ENCODE data around the gene EHD1.

EHD1 gene

DNA sequence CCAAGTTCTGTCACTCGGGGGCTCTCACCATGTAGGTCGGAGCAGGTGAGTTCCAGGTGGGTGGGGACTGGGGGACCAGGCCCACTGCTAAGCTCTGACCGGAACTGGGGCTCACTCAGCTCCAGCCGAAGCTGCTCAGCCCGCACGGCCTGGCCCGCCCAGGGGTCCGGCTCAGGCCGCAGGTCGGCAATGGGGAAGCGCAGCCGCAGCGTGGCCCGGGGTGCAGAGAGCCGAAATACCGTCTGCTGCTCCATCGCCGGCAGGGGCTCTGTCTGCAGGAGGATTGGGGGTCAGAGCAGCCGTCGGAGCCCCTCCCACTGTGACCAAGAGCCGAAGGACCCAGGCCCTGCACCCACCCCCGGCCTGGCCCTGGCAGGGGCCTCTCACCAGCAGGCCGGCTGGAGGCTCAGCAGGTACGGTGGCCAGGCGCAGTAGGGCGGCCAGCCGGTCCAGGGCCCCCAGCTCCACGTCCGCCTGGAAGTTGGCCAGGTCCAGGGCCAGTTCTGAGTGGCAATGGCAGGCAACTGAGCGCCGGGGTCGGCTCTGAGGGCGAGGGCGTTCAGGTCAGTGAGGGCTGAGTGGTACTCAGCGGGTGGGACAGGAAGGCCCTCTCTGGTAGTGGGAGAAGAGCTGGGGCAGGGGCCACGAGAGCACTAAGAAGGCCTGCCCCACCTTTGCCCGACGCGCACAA, 31.4 kb upstream of the EHD1 start:
- no peak for DNase-seq

DNA sequence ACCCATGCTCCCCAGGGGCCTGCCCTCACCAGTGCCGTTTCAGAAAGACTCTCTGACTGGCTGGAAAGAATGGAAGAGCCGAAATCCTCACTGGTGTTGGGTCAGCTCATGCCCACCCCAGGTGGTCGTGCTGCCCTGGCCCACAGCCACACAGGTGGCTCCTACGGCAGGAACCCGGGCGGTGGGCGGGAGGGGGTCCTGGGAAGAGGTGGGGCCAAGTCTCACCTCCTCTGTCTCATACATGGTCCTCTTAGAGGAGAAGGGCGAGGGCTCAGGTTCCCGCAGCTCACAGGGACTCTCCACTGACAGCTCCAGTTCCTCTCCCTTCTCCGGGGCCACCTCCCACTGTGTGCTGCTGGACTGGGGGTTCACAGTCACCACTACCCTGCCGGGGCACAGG, 30.3 kb upstream of the EHD1 start:
- DNase-seq: no peak

DNA sequence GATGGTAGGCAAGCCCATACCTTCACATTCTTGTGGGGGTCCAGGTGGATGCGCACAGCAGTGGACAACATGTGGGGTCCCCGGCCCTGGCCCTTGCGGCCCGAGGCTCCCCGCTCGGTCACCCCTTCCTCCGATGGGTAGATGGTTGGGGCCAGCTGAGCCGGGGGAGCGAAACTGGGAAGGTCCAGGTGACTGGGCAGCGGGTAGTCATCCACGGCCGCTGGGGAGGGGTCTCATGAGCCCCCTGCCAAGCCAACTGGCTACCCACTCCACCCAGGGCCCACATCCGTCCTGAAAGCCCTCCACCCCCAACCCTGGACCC, 27.9 kb upstream of the EHD1 start:
- DNase-seq: no peak

DNA sequence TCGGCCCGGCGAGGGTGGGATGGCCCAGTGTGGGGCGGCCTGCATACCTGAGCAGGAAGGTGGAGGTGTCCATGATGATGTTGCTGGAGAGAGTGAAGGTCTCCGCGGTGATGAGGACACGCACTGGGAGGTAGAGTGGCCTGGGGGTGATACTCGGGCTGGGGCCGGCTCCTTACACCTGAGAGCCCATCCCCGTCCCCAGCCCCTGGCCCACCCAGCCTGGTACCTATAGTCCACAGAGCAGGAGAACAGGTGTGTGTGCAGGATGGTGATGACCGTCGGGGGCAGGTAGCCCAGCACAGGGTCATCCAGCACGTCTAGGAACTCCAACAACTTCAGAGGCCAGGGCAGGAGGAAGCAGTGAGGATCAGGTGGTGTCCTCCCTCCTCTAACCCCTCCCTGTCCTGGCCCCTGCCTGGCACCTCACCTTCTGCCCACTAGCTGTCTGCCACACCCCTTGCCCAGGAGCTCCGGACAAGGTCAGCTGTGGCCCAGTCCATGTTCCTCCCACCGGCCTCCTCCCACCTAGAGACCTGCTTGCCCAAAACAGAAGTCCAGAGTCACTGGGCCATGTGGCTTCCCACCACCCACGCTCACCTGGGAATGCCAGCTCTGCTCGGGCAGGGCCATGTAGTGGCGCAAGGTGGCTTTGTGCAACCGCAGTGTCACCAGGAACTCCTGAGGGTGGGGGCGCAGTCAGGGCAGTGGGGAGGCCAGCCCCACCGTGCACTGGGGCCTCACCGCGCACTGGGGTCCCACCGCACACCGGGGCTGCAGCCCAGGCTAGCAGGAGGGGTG, 27.3 kb upstream of the EHD1 start:
- DNase-seq: no peak

DNA sequence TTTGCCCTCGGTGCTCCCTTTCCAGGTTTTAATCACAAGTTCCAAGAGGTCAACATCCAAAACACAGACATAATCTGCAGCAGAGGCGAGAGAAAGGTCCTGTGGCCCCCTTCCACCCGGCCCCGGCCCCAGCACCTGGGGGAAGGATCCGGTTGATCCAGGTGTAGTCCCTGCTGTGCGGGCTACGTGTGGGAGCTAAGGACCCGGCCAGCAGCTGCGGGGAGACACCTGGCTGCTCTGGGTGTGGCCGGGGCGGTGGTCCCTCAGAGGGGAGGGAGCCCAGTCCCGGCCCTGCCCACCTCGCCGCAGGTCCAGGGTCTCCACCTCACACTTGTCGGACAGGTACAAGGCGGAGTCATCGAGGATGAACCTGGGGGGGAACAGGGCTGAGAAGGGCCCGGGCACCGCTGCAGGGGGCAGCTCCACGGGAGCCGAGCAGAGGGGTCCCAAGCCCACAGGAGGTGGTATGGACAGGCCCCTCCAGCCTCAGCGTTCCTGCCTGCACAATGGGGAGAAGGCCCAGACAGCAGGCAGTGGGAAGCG, 24.9 kb upstream of the EHD1 start:
- DNase-seq: no peak

DNA sequence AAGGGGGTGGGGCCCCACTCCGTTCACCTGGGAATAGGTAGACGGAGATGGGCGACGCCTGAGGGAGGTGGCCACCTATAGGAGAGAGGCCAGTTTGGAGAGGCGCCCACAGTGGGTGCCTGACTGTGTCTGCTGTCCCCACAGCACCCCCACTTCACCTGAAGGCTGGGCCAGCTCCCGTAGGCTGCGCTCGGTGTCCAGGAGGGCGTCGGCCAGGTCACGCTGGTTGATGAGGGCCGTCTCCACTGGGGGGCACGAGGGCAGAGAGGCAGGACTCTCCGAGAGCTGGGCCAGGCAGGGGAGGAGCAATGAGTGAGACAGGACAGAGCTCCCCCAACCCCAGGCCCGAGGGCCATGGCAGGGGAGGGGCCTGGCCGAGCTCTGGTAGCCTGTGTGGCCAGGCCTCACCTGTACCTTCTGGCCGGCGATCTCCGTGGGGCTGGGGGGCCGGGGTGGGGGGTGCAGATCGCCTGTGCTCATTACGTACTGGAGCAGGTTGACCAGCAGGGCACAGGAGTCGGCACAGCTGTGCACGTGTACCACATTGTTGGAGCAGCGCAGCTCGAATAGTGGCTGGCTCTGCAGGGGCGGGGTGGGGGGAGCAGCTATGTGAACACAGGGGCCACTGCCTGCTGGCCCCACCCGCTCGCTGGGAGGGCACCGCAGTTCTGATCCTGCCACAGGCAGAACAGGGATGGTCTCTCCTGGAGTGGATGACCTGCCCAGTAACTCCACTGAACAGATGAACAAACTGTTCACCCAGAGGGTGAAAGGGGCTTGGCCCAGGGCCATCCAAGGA, 23.9 kb upstream of the EHD1 start:
- no peak for DNase-seq

DNA sequence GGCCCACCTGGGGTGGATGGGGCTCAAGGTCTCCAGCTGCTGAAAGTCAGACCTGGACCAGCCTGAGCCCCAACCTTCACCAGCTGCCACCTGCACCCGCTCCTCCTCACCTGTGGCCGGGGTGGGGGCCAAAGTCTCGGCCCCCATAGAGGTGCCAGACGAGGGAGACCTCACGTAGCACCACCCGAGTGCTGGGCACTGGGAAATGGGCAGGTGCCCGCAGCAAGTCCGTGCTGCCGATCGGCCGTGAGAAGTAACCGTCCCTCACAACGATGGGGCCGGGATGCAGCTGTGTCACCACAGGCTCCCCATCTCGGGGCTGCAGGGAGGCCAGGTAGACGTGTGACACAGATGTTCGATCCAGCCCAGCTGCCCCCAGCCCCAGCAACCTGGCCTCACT, 22.4 kb upstream of the EHD1 start:
- no peak for DNase-seq

DNA sequence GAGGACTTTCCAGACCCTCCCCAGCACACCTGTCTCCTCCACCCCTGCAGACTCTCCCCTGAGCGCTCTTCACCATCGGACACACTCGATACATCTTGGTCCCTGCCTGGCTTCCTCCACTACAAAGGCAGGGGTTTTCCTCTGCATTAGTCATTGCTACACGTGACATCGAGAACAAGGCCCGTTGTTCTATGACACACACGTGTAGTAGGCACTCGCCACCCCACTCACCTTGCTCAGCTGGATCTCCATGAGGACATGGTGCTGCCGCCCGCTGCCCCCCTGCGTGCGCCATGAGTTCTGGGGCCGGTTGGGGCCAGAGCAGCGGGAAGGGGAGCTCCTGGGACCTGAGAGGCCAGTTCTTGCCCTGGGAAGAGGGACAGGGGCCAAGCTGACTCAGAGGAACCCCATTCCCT, 21.9 kb upstream of the EHD1 start:
- no peak for DNase-seq

DNA sequence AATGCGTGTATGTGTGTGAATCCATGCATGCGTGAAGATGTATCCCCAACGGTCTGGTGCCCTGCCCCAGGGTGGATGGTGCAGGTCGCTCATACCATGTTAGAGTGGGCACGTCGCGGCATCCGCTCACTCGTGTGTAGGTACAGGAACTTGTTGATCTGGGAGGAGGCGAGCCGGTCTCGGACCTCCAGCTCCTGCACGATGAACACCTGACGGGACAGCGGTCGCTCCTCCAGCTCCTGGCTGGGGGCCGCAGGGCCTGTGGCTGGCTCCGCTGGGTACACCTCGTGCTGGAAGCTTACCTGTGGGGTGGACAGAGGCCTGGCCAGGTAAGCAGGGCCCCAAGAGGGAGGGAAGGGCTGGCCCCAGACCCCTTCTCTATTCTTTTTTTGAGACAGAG, 20.1 kb upstream of the EHD1 start:
- no peak for DNase-seq

DNA sequence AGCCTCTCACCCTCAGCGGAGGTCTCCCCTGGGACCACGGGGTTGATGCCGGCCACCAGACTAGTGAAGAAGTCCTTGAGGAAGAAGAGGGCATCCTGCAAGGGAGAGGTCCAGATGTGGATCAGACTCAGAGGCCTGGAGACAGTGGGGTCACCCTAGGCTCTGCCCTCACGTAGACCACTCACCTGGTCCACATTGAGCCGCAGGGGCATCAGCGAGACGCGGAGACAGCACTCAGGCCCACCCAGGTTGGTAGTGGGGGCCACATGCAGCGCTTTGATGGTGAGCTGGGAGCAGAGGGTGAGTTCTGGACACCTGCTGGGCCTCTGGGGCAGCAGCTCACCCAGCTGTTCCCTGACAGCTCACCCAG, 19.6 kb upstream of the EHD1 start:
- DNase-seq: no peak

DNA sequence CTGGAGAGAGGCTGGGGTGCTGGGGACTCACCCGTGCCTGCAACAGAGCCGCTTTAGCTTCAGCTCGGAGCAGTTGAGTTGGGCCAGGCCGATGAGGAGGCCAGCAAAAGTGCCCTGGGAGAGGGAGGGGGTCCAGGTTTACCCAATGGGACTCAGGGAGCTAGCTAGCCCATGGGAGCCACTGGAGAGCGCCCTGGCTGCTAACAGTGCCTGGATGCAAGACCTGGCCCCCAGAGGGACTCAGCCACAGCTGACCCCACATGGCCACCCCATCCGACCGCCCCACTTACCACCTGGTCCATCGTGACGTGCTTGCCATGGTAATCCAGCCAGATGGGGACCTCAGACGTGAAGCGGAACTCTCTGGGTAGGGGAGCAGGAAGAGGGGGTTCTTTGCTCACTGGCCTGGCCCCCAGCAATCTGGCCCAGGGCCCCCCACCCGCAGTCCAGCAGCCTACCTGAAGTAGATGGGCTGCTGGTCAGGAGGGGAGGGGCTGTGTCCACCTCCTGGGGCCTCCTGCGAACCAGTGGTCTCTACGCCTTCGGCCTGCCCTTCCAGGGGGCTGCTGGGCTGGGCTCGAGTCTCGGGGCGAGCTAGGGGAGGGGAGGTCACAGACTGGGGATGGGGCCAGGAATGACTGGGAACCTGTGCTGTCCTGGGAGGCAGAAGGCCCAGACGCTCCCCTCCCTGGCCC, 19.1 kb upstream of the EHD1 start:
- no peak for DNase-seq

DNA sequence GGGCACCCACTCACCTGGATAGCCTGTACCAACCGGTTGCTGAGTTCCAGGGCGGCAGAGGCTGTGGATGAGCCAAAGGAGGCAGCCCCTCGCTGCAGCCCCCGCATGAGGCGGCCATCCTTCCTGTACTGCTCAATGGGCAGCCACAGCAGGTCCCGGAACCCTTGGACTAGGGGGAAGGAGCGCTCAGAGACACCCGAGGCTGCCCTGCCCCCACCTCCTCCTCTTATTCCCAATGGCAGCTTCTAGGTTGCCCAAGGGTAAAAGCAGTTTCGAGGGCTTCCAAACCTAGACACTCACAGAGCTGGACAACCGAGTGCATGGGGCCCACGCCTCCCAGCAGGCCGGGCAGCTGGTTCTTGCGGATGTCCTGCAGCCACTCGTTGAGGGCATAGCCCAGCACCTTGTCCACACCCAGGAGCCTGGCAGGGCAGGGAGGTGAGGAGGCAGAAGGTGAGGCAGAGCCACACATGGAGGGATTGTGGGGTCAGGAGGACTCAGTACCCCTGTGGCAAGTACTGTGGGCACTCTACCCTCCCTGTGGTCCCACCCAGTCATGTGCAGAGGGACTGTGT, 18.1 kb upstream of the EHD1 start:
- no peak for DNase-seq

DNA sequence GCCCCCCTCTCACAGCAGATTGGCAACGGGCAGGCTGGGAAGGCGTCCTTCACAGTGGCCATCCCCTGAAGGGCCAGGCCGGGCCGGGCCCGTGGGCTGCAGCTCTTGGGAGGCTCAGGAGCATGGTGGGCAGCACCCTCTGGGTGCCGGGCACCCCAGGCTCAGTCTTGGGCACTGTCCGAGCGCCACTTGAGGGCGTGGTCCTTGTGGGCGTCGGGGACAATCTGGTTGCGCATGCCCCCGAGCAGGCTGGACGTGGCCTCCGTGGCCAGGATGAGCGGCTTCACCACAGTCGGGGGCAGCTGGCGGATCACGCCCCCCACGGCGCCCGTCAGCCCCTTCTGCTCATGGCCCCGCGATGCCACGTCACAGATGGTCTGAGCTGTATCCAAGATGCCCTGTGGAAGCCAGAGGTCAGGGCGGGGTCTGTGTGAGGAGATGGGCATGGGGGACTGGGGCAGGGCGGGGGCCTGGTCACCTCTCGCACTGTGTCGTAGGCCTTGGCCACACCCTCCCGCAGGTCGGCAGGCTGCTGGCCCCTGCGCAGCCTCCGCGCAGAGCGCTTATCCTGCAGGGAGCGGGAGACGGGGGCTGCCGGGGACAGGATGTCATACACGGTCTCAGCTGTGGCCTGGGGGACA, 16.5 kb upstream of the EHD1 start:
- no peak for DNase-seq

DNA sequence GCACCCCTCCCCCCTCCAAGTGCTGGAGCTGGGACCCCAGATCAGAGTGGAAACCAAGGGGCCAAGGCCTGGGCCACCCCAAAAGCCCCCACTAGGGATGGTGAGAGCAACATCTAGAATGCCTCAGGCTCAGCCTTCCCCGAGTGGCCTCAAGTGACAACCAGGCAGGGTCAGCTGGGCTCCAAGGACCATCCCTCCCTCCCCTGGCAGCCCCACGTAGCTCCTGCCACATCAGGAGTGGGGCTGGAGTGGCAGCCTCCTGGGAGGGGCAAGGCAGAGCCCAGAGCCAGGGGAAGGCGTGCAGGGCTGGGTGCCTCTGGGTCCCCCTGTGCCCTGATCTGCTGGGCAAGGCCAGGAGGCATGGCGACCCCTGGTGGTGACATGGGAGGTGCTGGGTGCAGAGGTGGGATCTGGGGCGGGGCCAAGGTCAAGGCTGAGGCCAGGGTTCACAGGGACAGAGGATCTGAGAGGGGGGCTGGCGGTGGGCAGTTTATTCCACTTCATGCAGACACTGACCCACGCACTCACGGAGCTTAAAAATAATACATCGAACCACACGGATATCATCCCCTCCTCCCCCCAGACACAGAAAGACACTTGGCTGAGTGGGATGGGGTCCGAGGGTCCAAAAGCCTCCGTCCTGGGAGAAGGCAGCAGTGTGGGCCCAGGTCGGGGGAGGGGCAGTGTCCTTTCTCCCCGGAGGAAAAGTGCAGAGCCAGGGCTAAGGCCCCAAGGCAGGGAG, 15.8 kb upstream of the EHD1 start:
- no peak for DNase-seq

DNA sequence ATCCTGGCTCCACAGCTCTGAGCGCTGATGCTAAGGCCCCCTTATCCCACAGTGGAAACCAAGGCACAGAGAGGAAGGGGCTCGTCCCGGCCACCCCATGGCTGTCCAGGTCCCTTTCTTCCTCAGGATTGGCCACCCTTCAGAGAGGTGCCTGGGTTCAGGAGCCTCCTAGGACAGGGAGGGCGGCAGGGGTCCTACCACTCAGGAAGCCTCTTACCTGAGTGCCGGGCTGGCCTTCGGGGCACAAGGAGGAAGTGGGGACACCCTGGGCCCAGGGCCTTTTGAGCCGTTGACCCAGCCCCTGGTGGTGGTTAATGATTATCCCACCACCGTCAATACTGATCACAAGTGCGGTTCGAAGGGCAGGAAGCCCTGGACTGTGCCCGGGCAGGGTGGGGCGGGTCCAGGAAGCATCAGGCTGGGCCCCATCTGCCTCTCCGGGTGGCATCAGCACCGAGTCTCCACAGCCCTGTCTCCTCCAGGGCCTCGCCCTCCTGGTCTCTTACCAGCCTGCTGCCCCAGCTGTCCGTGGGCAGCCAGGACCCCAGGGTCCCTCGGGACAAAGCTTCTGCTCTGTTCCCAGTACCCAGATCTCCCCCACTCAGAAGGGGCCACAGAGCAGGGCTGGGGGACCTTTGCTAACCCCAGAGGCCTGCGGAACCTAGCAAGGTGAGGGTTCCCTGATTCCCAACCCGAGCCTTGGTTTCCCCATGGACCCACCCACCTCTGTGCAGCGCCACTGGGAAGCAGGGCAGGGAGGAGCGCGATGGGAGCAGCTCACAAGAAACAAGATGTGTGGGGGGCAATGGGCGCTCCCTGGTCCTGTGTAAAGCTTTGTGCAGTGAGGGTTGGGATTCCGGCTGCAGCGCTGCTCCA, 15.0 kb upstream of the EHD1 start:
- no peak for DNase-seq

DNA sequence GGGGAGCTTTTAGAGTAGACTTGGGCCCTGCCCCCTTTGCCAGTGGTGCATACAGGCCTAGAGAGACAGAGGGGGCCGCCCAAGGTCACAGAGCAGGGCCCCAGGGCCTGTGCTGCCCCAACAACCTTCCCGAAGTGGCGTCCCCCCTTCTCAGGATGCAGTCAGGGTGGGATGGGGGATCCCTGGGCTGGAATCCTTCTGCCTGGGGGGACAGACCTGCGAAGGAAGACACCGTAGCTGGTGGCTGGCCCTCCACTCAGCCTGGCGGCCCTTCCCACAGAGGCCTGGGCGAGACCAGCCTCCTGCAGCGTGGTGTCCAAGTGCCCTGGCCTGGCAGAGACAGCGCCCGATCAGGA, 14.4 kb upstream of the EHD1 start:
- no peak for DNase-seq

DNA sequence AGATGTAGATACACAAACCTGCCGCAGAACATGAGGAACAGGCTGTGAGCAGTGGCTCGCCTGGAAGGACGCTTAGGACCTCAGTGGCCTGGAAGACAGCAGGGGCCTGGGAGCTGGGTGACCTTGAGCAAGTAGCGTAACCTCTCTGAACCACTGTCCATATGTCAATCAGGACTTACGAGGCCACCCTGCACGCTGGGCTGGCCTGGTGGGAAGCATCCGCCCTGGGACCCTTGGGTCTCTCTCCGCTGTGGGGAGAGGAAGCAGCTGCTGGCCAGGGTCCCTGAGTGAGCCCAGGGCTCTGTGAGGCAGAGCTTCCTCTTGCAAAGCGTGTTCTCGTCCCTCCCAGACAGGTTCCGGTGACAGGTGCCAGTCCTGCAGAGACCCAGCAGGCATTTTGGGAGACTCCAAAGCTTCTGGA, 14.0 kb upstream of the EHD1 start:
- DNase-seq: no peak

DNA sequence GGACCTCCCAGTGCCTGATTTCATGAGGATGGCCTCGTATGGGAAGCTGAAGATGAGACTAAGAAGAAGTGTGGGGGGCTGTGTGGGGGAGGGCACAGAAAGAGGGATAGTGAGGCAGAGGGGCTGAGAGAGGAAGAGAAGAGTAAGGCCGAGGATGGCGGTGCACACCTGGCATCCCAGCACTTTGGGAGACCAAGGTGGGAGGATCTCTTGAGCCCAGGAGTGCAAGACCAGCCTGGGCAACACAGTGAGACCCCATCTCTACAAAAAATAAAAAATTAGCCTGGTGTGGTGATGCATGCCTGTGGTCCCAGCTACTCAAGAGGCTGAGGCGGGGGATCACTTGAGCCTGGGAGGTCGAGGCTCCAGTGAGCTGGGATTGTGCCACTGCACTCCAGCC, 13.5 kb upstream of the EHD1 start:
- DNase-seq: no peak

DNA sequence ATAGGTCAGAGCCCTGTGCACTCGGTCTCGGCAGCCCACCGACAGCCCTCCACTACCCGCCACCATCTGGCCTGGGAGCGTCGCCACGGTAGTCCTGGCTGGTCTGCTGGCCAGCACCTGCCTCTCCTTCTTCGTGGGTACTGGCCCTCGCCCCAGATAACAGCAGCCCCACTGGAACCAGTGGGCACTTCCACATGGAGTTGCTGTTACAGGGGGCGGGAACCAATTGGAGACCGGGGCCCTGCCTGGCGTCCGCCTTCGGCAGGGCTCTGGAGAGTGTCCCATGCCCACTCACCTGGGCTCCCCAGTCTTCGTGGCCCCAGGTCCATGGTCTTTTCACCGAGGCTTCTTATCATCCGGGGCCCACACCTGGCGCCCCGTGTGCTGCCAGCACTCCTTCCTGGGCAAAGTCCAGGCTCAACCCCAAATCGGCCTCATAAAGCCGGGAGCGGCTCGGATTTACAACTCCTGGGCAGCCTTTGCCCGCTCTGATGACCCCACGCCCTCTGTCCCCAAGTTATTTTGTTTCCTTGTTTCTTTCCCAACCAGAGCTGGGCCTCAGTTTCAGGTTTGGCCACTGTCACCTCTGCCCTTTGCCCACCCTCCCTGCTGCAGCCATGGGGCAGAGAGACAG, 12.9 kb upstream of the EHD1 start:
- DNase-seq: no peak

DNA sequence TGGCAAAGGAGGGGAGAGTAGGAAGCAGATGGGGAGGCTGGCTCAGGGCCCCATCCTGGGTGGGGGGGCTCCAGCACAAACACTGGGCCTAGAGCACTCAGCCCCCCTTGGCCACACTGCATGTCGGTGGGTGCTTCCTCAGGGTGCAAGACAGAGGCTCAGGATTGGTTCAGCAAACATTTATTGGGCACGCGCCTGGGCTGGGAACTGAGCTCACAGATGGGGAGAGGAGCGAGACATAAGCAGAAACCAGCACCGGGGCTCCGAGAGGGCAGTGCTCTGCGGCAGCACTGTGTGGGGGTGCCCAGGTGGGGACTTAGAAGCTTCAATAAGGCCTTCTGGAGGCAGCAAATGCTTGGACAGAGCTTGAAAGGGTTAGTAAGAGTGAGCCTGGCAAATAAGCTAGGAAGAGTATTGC, 12.1 kb upstream of the EHD1 start:
- DNase-seq: no peak

Data from SIG-M5 (cell line).